BLaER1 (cell line): ENCODE data around the gene UGT2B7.
"Not testable (repeated sequence)": the region's sequence is repeated elsewhere in the genome, so short reads cannot be mapped to it uniquely, and the experiment has no call there.

Experiments used
- H3K27ac ChIP-seq: shearing (Covaris generic); formaldehyde crosslinking; 2 replicates; pipeline ENCODE4 v1.8.1; 2022
- H3K27me3 ChIP-seq: shearing (Covaris generic); formaldehyde crosslinking; 2 replicates; pipeline ENCODE4 v1.8.1; 2022
- H3K36me3 ChIP-seq: shearing (Covaris generic); formaldehyde crosslinking; 2 replicates; pipeline ENCODE4 v1.8.1; 2022
- H3K4me1 ChIP-seq: shearing (Covaris generic); formaldehyde crosslinking; 2 replicates; pipeline ENCODE4 v1.8.1; 2022
- H3K4me2 ChIP-seq: shearing (Covaris generic); formaldehyde crosslinking; 2 replicates; pipeline ENCODE4 v1.8.1; 2022
- H3K4me3 ChIP-seq: shearing (Covaris generic); formaldehyde crosslinking; 2 replicates; pipeline ENCODE4 v1.8.1; 2022
- H3K9ac ChIP-seq: shearing (Covaris generic); formaldehyde crosslinking; 2 replicates; pipeline ENCODE4 v1.8.1; 2022
- H3K9me3 ChIP-seq: shearing (Covaris generic); formaldehyde crosslinking; 2 replicates; pipeline ENCODE4 v1.8.1; 2022
- H4K20me1 ChIP-seq: shearing (Covaris generic); formaldehyde crosslinking; 2 replicates; pipeline ENCODE4 v1.8.1; 2022
- Cebpa-rat ChIP-seq: shearing (Covaris generic); IDR thresholded peaks from 2 replicates; pipeline ENCODE4 v1.8.1; 2022

Gene UGT2B7

DNA sequence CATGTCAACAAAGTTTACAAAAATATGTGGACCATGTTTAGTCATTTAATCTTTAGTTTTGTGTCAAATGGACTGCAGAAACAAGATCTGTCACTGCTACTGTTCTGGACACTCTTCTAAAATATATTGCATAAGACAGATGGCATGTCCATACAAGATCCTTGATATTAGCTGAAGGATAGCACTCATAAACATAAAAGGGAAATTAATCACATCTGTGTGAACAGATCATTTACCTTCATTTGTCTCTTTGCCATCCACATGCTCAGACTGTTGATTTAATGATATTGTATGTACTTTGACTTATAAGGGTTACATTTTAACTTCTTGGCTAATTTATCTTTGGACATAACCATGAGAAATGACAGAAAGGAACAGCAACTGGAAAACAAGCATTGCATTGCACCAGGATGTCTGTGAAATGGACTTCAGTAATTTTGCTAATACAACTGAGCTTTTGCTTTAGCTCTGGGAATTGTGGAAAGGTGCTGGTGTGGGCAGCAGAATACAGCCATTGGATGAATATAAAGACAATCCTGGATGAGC lies at the start of gene UGT2B7:
TSS of gene UGT2B7 (plus strand) at position 364 of the 546 bp plus-strand sequence. CDS start at position 411, 47 bp downstream.
- TF ChIP-seq Cebpa-rat, result no peak
- Histone ChIP-seq H3K36me3 (no peaks in the 10 kb centered on the region), H3K27ac (no peak within 1 kb of the TSS), H3K4me3 (no peak within 1 kb of the TSS), H3K4me2 (no peak within 1 kb of the TSS), H3K9me3 (no peaks in the 10 kb centered on the region), H3K27me3 (no peaks in the 10 kb centered on the region), H3K4me1 (peaks cover 8% of the 10 kb centered on the region), H4K20me1 (no peaks in the 10 kb centered on the region), H3K9ac (no peak within 1 kb of the TSS)

DNA sequence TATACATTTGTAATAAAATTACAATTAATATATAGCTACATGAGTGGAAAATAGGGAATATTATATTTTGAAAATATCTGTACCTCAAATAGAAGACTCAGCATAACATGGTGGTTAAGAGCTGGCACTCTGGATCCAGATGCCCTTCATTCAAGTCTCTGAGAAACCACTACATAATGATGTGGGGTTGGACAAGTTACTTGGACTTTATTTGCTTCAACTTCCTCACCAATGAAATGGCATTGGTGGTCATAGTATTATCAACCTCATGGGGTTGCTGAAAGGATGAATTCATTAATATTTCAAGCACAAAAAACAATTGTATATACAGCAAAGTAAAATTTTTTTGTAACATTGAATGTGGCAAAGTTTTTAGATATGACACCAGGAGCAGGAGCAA lies 46.4 kb upstream of the UGT2B7 start:
- no peak overlapping the region for H3K27ac ChIP-seq
- H3K9me3 ChIP-seq, result no peaks in the 10 kb centered on the region
- H4K20me1 ChIP-seq, result no peaks in the 10 kb centered on the region
- no peak overlapping the region for H3K4me3 ChIP-seq
- H3K4me2 ChIP-seq, result no peak overlapping the region
- no peak overlapping the region for H3K9ac ChIP-seq
- no peaks in the 10 kb centered on the region for H3K4me1 ChIP-seq
- TF ChIP-seq Cebpa-rat, result no peak
- no peaks in the 10 kb centered on the region for H3K27me3 ChIP-seq
- H3K36me3 ChIP-seq, result no peaks in the 10 kb centered on the region

DNA sequence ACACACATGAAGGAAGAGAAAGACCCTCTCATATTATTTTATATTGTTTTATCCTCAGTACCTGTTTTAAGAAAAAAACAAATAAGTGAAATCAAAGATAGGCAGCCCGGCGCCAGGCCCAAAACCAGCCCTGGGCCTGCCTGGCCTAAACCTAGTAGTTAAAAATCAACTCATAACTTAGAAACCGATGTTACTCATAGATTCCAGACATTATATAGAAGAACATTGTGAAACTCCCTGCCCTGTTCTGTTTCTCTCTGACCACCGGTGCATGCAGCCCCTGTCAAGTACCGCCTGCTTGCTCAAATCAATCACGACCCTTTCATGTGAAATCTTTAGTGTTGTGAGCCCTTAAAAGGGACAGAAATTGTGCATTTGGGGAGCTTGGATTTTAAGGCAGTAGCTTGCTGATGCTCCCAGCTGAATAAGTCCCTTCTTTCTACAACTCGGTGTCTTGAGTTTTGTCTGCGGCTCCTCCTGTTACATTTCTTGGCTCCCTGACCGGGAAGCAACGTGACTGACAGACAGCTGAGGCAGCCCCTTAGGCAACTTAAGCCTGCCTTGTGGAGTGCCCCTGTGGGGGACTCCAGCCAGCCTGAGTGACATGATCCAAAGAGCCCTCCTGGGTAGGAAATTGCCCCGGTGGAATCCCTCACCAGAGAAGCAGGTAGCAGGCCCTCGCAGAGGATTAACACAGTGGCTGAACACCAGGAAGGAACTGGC lies 45.3 kb upstream of the UGT2B7 start:
- not testable (repeated sequence) for H3K27ac ChIP-seq, H3K27me3 ChIP-seq, H3K4me3 ChIP-seq, H3K9ac ChIP-seq, H3K9me3 ChIP-seq, H3K36me3 ChIP-seq, H4K20me1 ChIP-seq, H3K4me1 ChIP-seq, H3K4me2 ChIP-seq

DNA sequence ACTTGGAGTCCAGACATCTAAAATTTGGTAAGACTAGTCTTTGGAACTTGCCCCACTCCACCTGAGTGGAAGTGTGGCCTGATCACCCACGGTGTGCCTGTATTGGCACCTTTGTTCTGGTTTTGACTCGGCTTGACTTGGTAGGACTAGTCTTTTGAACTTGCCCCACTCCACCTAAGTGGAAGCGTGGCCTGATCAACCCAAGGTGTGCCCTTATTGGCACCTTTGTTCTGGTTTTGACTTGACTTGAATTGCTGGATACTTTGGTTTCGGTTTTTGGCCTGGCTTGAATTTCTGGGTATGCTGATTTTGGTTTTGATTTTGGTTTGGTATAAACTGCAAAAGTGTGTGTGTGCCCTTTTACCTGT lies 44.7 kb upstream of the UGT2B7 start:
- Histone ChIP-seq H3K4me1 (no peaks in the 10 kb centered on the region), H3K36me3 (no peaks in the 10 kb centered on the region), H3K4me2 (no peak overlapping the region), H3K9ac (no peak overlapping the region), H3K9me3 (no peaks in the 10 kb centered on the region), H4K20me1 (no peaks in the 10 kb centered on the region), H3K27ac (no peak overlapping the region), H3K27me3 (no peaks in the 10 kb centered on the region), H3K4me3 (no peak overlapping the region)
- no peak for TF ChIP-seq Cebpa-rat

DNA sequence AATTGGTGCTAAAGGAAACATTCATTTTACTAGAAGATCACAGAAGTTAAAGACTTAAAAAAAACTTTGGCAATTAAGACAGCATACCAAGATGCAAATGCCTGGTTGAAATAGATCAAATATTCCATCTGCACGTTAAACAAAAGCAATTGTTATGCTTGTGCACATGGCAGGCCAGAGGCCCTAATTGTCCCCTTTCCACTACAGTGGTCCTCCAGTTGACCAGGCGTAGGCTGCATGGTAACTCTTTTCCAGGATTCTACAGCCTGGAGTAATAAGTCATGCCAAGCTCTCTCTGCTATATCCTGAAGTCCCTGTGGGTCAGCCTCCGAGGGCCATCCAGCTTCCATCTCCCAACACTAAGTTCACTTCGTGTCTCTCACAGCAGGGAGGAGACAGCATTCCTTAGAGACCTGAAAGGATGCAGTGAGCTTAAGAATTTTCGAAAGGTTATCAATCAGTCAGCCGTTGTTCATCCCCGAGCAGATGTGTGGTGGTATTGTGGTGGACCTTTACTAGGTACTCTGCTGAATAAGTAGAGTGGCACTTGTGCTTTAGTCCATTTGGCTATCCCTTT lies 42.9 kb upstream of the UGT2B7 start:
- H3K4me3 ChIP-seq, H3K36me3 ChIP-seq, H4K20me1 ChIP-seq, H3K27me3 ChIP-seq, H3K27ac ChIP-seq, H3K9ac ChIP-seq, H3K9me3 ChIP-seq, H3K4me2 ChIP-seq: not testable (repeated sequence)
- H3K4me1 ChIP-seq, result peaks cover 18% of the 10 kb centered on the region

DNA sequence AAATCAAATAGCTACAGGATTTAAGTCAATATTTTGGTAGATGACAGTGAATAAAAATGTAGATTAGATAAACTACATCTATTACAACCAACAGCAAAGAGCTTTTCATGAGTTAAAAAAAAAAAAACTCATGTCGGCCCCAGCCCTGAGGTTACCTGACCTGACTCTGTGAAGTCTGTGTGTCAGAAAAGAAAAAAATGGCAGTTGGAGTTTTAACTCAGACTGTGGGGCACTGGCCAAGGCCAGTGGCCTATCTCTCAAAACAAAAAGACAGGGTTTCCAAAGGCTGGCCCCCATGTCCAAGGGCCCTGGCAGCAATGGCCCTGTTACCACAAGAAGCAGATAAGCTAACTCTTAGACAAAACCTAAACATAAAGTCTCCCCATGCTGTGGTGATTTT lies 42.2 kb upstream of the UGT2B7 start:
- not testable (repeated sequence) for H3K4me3 ChIP-seq, H3K4me2 ChIP-seq, H3K36me3 ChIP-seq, H3K9ac ChIP-seq, H3K27me3 ChIP-seq, H4K20me1 ChIP-seq, H3K9me3 ChIP-seq, H3K27ac ChIP-seq
- H3K4me1 ChIP-seq, result peaks cover 21% of the 10 kb centered on the region

DNA sequence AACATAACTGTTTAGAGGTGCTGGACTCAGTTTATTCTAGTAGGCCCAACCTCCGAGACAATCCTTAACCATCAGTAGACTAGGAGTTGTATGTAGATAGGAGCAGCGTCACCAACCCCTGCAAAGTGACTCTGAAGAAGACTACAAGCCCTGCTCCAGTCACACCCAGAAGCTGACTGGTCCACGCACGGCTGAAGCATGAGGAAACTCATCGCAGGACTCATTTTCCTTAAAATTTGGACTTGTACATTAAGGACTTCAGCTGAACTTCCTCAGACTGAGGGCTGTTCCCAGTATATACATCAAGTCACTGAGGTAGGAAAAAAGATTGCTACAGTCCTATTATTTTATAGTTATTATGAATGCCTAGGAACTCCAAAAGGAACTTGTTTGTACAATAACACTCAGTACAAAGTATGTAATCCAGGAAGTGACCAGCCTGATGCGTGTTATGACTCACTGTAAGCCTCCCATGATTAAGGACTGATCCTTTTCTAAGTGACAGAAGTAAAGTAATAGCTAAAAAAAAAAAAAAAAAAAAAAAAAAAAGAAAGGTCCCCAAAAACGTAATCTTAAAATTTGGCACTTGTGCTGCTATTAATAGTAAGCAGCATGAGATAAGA lies 41.6 kb upstream of the UGT2B7 start:
- H3K9me3 ChIP-seq, result no peaks in the 10 kb centered on the region
- H4K20me1 ChIP-seq, result no peaks in the 10 kb centered on the region
- H3K4me1 ChIP-seq, result peaks cover 21% of the 10 kb centered on the region
- no peak overlapping the region for H3K4me2 ChIP-seq
- no peak overlapping the region for H3K27ac ChIP-seq
- no peak for TF ChIP-seq Cebpa-rat
- H3K4me3 ChIP-seq, result no peak overlapping the region
- H3K9ac ChIP-seq, result no peak overlapping the region
- no peaks in the 10 kb centered on the region for H3K36me3 ChIP-seq
- no peaks in the 10 kb centered on the region for H3K27me3 ChIP-seq

DNA sequence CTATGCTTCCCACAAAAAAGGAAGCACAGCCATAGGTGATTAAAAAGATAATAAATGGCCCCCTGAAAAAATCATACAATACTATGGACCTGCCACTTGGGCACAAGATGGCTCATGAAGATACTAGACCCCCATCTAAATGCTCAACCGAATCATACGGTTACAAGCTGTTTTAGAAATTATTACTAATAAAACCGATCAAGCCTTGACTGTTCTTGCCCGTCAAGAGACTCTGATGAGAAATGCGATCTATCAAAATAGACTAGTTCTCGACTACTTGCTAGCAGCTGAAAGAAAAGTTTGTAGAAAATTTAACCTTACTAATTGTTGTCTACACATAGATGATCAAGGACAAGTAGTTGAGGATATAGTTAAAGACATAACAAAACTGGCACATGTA lies 40.1 kb upstream of the UGT2B7 start:
- Histone ChIP-seq H3K4me1 (peaks cover 21% of the 10 kb centered on the region), H3K36me3 (no peaks in the 10 kb centered on the region), H3K27me3 (no peaks in the 10 kb centered on the region), H3K9ac (no peak overlapping the region), H3K4me3 (no peak overlapping the region), H3K9me3 (no peaks in the 10 kb centered on the region), H3K4me2 (no peak overlapping the region), H3K27ac (no peak overlapping the region), H4K20me1 (no peaks in the 10 kb centered on the region)
- TF ChIP-seq Cebpa-rat, result no peak

DNA sequence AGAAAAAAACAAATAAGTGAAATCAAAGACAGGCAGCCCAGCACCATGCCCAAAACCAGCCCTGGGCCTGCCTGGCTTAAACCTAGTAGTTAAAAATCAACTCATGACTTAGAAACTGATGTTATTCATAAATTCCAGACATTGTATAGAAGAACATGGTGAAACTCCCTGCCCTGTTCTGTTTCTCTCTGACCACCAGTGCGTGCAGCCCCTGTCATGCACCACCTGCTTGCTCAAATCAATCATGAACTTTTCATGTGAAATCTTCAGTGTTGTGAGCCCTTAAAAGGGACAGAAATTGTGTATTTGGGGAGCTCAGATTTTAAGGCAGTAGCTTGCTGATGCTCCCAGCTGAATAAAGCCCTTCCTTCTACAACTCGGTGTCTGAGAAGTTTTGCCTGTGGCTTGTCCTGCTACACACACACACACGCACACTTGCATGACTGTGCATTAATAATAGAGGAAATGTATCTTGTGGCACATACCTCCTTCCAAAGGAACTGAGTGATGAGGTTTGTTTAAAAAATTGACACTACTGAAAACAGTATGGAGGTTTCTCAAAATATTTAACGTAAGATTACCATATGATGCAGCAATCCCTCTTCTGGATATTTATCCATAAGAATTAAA lies 39.2 kb upstream of the UGT2B7 start:
- H4K20me1 ChIP-seq, result no peaks in the 10 kb centered on the region
- no peaks in the 10 kb centered on the region for H3K27me3 ChIP-seq
- no peak overlapping the region for H3K4me3 ChIP-seq
- no peaks in the 10 kb centered on the region for H3K36me3 ChIP-seq
- no peak overlapping the region for H3K9ac ChIP-seq
- TF ChIP-seq Cebpa-rat, result no peak
- peak overlapping the region; percentile 40 for H3K4me2 ChIP-seq
- peaks cover 21% of the 10 kb centered on the region for H3K4me1 ChIP-seq
- no peaks in the 10 kb centered on the region for H3K9me3 ChIP-seq
- no peak overlapping the region for H3K27ac ChIP-seq
